NB4 (cell line): ENCODE data around the gene MAP4K2.

ENCODE experiments used
- POLR2A ChIP-seq: IDR thresholded peaks from 2 replicates; pipeline ENCODE4 v1.6.1; 2011; ENCODE audit warnings: mild to moderate bottlenecking; ENCODE audit not compliant: insufficient read length; ENCODE audit errors: extremely low read depth
- TF ChIP-seq, protein P1 (sequence below): IDR thresholded peaks from one replicate; pipeline ENCODE4 v1.5.1; 2012; ENCODE audit warnings: low read depth, low read length
- TF ChIP-seq, protein P2 (sequence below): IDR thresholded peaks from 2 replicates; pipeline ENCODE4 v1.6.1; 2011; ENCODE audit warnings: low read depth, low read length

DNA sequence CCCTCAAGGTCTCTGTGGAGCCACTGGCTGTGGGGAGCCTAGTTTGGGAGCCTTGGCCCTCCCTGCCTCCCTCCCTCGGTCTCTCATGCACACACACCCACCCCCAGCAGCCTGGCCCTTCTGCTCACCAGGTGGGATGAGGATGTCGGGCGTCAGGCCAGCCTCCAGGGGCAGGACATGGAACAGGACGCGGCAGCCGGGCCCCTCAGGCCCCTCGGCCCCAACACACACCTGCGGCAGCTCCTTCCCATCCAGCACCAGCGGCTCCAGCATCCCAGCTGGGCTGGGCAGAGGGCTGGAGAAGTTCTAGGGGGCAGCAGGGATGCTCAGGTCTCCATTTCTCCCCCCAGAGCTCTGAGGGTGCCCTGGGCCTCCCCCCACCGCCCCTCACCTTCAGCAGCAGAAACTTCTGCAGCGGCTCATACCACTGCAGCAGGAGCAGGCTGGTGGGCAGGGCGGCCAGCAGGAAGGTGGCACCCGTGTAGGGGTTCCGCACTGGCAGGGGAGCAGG is 11.2 kb downstream of the MAP4K2 start:
- TF ChIP-seq POLR2A = no peak
- TF ChIP-seq, protein P1, sequence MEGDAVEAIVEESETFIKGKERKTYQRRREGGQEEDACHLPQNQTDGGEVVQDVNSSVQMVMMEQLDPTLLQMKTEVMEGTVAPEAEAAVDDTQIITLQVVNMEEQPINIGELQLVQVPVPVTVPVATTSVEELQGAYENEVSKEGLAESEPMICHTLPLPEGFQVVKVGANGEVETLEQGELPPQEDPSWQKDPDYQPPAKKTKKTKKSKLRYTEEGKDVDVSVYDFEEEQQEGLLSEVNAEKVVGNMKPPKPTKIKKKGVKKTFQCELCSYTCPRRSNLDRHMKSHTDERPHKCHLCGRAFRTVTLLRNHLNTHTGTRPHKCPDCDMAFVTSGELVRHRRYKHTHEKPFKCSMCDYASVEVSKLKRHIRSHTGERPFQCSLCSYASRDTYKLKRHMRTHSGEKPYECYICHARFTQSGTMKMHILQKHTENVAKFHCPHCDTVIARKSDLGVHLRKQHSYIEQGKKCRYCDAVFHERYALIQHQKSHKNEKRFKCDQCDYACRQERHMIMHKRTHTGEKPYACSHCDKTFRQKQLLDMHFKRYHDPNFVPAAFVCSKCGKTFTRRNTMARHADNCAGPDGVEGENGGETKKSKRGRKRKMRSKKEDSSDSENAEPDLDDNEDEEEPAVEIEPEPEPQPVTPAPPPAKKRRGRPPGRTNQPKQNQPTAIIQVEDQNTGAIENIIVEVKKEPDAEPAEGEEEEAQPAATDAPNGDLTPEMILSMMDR = no peak
- TF ChIP-seq, protein P2, sequence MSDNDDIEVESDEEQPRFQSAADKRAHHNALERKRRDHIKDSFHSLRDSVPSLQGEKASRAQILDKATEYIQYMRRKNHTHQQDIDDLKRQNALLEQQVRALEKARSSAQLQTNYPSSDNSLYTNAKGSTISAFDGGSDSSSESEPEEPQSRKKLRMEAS = no peak
